ENCODE data around the gene GLB1L. TPM values are rescaled to one million over a fixed set of nuclear protein-coding genes. Genes with fewer than 3 reads are reported as not detected.
A peak's percentile ranks its signal among the peaks of the same experiment; 100 is the strongest.

Gene GLB1L
- total RNA-seq, 6 experiments from 2014 or later, result 4.4 to 7.6 (median 5.5) TPM

- peak; percentile 55 for TF ChIP-seq CTCF (IDR thresholded peaks at IDR 0.05)
- peak; percentile 99 for DNase-seq
- Mint-ChIP-seq H3K36me3 (ENCODE audit: low read depth) (peaks cover 12% of the 10 kb centered on the region; the same call in 1 of the 2 replicates), H3K27me3 (ENCODE audit: insufficient read depth) (peaks cover 2% of the 10 kb centered on the region; the same call in 1 of the 2 replicates), H3K4me3 (peak within 1 kb of the TSS; percentile 95), H3K4me1 (ENCODE audit: low read depth) (peaks cover 43% of the 10 kb centered on the region), H3K27ac (peak within 1 kb of the TSS; percentile 97), H3K9me3 (no peaks in the 10 kb centered on the region)
These were observed 34.1 kb upstream of the GLB1L start, which contains the start of gene DNAJB2 for GRCh38 chr2:219279151-219279915. DNAJB2 (plus strand) TSS chr2:219279366; CDS start chr2:219279834, 468 bp downstream.

DNA sequence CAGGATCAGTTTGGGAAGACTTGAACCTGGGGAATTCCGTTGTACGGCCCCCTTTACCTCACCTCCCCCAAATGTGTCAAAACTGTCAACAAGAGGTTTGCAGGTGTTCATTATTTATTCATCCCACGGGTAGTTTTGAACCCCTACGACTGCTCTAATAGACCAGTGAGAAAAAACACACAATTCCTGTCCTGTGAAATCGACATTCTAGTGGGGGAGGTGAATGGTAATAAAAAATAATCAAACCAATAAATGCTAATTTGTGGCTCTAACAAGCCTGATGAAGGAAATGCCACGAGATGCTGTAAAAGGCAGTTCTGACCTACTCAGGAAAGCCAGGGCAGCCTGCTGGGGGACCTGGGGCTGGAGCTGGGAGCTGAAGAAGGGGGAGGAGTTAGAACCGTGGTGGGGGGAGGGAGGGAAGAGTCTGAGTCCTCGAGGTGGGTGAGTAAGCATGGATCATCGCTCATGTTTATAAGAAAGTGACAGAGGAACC lies 33.5 kb upstream of the GLB1L start:
- no peak for TF ChIP-seq CTCF (IDR thresholded peaks at IDR 0.05)
- H3K4me3 Mint-ChIP-seq, result peak overlapping the region; percentile 95
- H3K27me3 Mint-ChIP-seq (ENCODE audit: insufficient read depth), result peaks cover 2% of the 10 kb centered on the region; the same call in 1 of the 2 replicates
- H3K4me1 Mint-ChIP-seq (ENCODE audit: low read depth), result peaks cover 49% of the 10 kb centered on the region
- DNase-seq, result no peak
- H3K27ac Mint-ChIP-seq, result peak overlapping the region; percentile 97
- H3K9me3 Mint-ChIP-seq, result no peaks in the 10 kb centered on the region
- peaks cover 12% of the 10 kb centered on the region; the same call in 1 of the 2 replicates for H3K36me3 Mint-ChIP-seq (ENCODE audit: low read depth)

DNA sequence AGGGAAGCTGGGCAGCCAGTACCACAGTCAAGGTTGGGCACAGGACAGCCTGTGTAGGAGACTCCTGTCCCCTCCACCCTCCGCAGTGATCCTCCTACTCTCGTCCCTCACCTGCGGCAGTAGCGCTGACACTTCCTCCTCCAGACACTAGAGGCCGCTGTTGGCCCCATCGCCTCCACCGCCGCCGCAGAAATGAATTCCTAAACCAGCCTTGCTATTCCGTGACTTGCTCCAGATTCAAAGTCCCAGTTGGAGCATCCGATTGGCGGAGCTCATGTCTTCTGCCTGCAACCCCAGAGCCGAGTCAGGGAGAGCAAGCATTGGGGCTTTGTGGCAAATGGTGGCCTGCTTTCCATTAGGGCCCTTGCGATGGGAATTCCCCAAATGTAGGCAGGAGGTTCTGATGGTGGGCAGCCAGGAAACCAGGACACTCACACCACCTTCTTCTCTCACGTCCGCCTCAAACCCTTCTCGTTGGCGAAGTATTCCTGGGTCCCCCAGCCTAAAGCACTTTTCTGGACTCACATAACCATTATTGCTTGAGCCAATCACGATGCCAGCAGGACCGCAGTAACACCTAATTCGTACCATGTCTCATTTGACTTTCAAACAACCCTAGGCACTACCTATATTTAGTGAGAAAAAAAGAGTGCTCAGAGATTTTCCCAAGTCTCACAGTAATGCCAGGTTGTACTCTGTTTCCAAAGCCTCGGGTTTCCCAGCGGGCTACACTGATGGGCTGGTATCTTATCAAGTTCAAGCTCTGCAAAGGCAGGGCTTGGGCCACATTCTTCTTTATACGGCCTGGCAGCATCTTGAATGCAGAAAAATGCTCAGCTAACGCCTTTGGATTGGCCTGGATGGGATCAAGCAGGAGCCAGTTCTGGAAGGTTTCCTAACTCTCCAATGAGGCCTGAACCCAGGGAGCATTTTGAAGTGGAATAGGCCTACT lies 32.7 kb upstream of the GLB1L start:
- H3K9me3 Mint-ChIP-seq, result no peaks in the 10 kb centered on the region
- peak; percentile 98 for TF ChIP-seq CTCF (IDR thresholded peaks at IDR 0.05)
- H3K4me3 Mint-ChIP-seq, result peak overlapping the region; percentile 52
- H3K4me1 Mint-ChIP-seq (ENCODE audit: low read depth), result peaks cover 56% of the 10 kb centered on the region
- peak overlapping the region; percentile 97 for H3K27ac Mint-ChIP-seq
- DNase-seq, result peak; percentile 80
- H3K36me3 Mint-ChIP-seq (ENCODE audit: low read depth), result peaks cover 9% of the 10 kb centered on the region; the same call in 1 of the 2 replicates
- H3K27me3 Mint-ChIP-seq (ENCODE audit: insufficient read depth), result peaks cover 2% of the 10 kb centered on the region; the same call in 1 of the 2 replicates

DNA sequence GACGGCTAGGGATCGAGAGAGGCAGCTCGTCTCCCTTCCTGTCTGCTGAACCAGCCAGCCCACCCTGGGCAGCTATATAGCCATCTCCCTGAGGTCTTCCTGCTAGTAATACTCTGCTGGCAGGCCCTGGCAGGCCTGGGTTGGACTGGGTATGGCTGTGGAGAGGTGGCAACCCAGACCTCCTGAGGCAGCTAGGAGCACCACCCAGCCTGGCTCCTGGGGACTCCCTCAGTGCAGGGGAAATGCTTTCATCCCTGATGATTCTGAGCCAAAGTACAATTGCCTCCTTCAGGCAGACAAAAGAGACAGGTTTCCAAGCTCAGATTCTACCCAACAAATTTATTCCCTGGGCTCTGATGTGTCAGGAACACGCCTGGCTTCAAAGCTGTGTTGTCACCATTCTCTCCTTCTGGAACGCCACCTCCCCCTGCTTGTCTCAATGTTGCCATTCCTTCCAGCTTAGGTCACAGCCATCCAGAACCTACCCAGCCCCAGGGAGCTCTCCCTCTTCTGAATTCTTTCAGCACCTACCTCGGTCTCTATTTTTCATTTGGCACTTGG lies 29.2 kb upstream of the GLB1L start:
- Mint-ChIP-seq H3K27ac (peak overlapping the region; percentile 92), H3K4me3 (peak overlapping the region; percentile 77)

More for the DNA sequence above, 29.2 kb upstream of the GLB1L start:
- H3K36me3 Mint-ChIP-seq (ENCODE audit: low read depth), result no peaks in the 10 kb centered on the region
- H3K4me1 Mint-ChIP-seq (ENCODE audit: low read depth), result peaks cover 51% of the 10 kb centered on the region
- peak; percentile 87 for DNase-seq
- peaks cover 4% of the 10 kb centered on the region for H3K27me3 Mint-ChIP-seq (ENCODE audit: insufficient read depth)
- no peaks in the 10 kb centered on the region for H3K9me3 Mint-ChIP-seq
- no peak for TF ChIP-seq CTCF (IDR thresholded peaks at IDR 0.05)

All from HFFc6 (cell line).